ENCODE data around the gene MRC1. TPM values are rescaled to one million over a fixed set of nuclear protein-coding genes. Genes with fewer than 3 reads are reported as not detected.

The MRC1 gene
- total RNA-seq, 2 experiments from 2014 or later, result not detected

DNA sequence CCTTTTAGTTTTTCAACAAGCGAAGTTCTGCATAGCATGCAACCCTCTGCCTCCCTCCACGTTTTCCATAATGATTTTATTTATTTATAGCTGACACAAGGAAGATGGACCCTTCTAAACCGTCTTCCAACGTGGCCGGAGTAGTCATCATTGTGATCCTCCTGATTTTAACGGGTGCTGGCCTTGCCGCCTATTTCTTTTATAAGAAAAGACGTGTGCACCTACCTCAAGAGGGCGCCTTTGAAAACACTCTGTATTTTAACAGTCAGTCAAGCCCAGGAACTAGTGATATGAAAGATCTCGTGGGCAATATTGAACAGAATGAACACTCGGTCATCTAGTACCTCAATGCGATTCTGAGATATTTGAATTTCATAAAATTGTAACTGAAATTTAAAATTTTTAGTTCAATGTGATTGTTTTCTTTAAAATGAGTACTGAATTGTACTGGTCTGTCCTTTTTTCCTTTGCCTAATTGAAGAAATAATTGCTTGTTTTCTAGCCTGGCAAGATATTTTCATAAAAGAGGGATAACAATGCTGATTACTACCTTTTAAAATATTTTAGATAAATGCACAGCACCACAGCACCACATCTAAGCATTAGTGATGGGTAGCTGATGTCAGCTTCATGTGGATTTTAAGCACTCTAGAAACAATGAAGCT is 101.1 kb downstream of the MRC1 start:
- H3K4me1 Mint-ChIP-seq (ENCODE audit: low read depth), result no peaks in the 10 kb centered on the region
- POLR2A ChIA-PET, result no interaction called here
- no peak overlapping the region for H3K27ac Mint-ChIP-seq
- peak; percentile 38 for DNase-seq
- H3K4me3 Mint-ChIP-seq, result no peak overlapping the region
- H3K27me3 Mint-ChIP-seq, result no peaks in the 10 kb centered on the region
- H3K36me3 Mint-ChIP-seq (ENCODE audit: low read depth), result no peaks in the 10 kb centered on the region
- intact Hi-C loops (cut with micrococcal nuclease), result no loop called here
- CTCF ChIA-PET, result no interaction called here
- TF ChIP-seq, protein P1, sequence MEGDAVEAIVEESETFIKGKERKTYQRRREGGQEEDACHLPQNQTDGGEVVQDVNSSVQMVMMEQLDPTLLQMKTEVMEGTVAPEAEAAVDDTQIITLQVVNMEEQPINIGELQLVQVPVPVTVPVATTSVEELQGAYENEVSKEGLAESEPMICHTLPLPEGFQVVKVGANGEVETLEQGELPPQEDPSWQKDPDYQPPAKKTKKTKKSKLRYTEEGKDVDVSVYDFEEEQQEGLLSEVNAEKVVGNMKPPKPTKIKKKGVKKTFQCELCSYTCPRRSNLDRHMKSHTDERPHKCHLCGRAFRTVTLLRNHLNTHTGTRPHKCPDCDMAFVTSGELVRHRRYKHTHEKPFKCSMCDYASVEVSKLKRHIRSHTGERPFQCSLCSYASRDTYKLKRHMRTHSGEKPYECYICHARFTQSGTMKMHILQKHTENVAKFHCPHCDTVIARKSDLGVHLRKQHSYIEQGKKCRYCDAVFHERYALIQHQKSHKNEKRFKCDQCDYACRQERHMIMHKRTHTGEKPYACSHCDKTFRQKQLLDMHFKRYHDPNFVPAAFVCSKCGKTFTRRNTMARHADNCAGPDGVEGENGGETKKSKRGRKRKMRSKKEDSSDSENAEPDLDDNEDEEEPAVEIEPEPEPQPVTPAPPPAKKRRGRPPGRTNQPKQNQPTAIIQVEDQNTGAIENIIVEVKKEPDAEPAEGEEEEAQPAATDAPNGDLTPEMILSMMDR (IDR thresholded peaks at IDR 0.05), result peak; percentile 31
- no peaks in the 10 kb centered on the region for H3K9me3 Mint-ChIP-seq
- no peak for ATAC-seq

DNA sequence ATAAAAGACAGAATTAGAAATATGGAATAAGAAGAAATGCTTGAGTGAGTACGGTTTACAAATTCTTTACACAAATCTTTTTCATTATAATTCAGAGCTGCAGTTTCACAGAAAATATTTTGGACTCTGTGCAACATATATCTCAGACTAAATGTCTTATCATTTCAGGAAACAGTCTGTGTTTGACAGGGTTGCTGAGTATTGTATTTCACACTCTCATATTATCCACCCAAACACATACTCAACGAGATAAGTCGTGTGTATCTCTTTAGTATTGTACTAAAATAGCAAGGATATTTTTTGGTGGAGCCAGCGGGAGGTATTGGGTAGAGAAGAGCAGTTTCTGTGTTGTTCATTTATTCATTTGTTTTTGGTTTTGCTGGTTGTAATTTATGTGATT is 103.6 kb downstream of the MRC1 start:
- no peak for DNase-seq
- Mint-ChIP-seq H3K4me3 (no peak overlapping the region), H3K4me1 (ENCODE audit: low read depth) (no peaks in the 10 kb centered on the region), H3K27ac (no peak overlapping the region), H3K9me3 (no peaks in the 10 kb centered on the region), H3K27me3 (no peaks in the 10 kb centered on the region), H3K36me3 (ENCODE audit: low read depth) (no peaks in the 10 kb centered on the region)
- intact Hi-C loops (cut with micrococcal nuclease), result no loop called here
- POLR2A ChIA-PET, result no interaction called here
- no peak for ATAC-seq
- CTCF ChIA-PET, result no interaction called here
- TF ChIP-seq, protein P1 (IDR thresholded peaks at IDR 0.05), result no peak

DNA sequence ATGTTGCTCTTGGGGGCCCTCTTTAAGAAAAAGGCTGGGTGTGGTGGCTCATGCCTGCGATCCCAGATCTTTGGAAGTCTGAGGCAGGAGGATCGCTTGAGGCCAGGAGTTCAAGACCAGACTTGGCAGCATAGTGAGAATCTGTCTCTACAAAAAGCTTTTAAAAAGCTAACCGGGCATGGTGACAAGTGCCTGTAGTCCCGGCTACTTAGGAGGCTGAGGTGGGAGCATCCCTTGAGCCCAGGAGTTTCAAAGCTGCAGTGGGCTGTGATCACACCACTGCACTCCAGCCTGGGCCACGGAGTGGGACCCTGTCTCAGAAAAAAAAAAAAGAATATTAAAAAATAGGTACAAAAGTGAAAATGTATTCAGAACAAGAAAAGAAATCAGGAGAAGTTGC is 104.5 kb downstream of the MRC1 start:
- no peaks in the 10 kb centered on the region for H3K36me3 Mint-ChIP-seq (ENCODE audit: low read depth)
- TF ChIP-seq, protein P1 (IDR thresholded peaks at IDR 0.05), result no peak
- H3K27me3 Mint-ChIP-seq, result no peaks in the 10 kb centered on the region
- H3K27ac Mint-ChIP-seq, result no peak overlapping the region
- no peak overlapping the region for H3K4me3 Mint-ChIP-seq
- no peaks in the 10 kb centered on the region for H3K4me1 Mint-ChIP-seq (ENCODE audit: low read depth)
- no peak for DNase-seq
- ATAC-seq, result no peak
- no peaks in the 10 kb centered on the region for H3K9me3 Mint-ChIP-seq
- ChIA-PET POLR2A (no interaction called here), CTCF (no interaction called here)
- intact Hi-C loops (cut with micrococcal nuclease), result no loop called here

DNA sequence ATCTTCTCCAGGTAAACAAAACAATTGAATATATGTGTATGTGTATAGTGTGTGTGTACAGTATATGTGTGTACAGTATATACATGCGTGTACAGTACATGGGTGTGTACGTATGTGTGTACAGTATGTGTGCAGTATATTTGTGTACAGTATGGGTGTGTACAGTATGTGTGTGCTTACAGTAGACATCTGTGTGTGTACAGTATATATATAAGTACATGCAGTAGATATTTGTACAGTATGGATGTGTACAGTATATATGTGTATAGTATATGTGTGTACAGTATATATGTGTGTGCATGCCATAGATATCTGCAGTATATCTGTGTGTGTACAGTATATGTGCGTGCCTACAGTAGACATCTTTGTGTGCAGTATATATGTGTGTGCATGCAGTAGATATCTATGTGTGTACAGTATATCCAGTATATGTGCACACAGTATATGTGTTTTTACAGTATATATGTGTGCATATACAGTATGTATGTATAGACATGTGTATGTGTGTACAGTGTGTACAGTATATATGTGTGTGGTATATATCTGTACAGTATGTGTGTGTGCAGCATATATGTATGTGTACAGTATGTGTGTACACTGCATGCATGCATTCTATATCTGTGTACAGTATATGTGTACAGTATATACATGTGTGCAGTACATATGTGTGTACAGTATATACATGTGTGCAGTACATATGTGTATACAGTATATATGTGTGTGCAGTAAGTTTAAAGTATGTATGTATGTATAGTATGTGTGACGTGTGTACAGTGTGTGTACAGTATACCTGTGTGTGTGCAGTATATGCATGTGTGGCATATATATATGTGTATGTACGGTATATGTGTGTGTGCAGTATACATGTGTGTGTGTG is 105.3 kb downstream of the MRC1 start:
- no peak for ATAC-seq
- H3K27ac Mint-ChIP-seq, result no peak overlapping the region
- ChIA-PET CTCF (no interaction called here), POLR2A (no interaction called here)
- H3K27me3 Mint-ChIP-seq, result no peaks in the 10 kb centered on the region
- H3K4me1 Mint-ChIP-seq (ENCODE audit: low read depth), result no peaks in the 10 kb centered on the region
- intact Hi-C loops (cut with micrococcal nuclease), result no loop called here
- no peak overlapping the region for H3K4me3 Mint-ChIP-seq
- H3K36me3 Mint-ChIP-seq (ENCODE audit: low read depth), result no peaks in the 10 kb centered on the region
- TF ChIP-seq, protein P1 (IDR thresholded peaks at IDR 0.05), result no peak
- H3K9me3 Mint-ChIP-seq, result no peaks in the 10 kb centered on the region
- no peak for DNase-seq

DNA sequence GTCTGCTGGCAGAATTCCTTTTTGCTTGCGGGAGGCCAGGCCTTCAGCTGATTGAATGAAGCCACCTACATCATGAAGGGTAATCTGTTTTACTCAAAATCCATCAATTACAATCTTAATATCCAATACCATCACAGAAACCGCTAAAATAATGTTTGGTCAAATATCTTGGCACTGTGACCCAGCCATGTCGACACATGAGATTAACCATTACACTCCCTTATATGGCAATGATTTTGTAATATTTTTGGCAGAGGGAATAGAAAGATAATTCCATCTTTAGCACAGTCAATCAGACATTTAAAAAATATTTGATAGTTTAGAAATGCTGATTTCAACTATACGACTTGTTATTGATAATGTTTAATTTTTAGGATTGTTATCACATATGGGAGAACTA is 106.0 kb downstream of the MRC1 start:
- DNase-seq, result no peak
- TF ChIP-seq, protein P1 (IDR thresholded peaks at IDR 0.05), result no peak
- CTCF ChIA-PET, result no interaction called here
- ATAC-seq, result no peak
- Mint-ChIP-seq H3K9me3 (no peaks in the 10 kb centered on the region), H3K4me3 (no peak overlapping the region), H3K4me1 (ENCODE audit: low read depth) (no peaks in the 10 kb centered on the region), H3K27ac (no peak overlapping the region), H3K36me3 (ENCODE audit: low read depth) (no peaks in the 10 kb centered on the region), H3K27me3 (no peaks in the 10 kb centered on the region)
- POLR2A ChIA-PET, result no interaction called here
- intact Hi-C loops (cut with micrococcal nuclease), result no loop called here

Data from activated CD8-positive, alpha-beta T cell treated with anti-CD3 and anti-CD28 coated beads for 36 hours (primary cell).